ENCODE measurements around the gene CAPN11. TPM values are rescaled to one million over a fixed set of nuclear protein-coding genes. Genes with fewer than 3 reads are reported as not detected.
"Not testable (repeated sequence)": the region's sequence is repeated elsewhere in the genome, so short reads cannot be mapped to it uniquely, and the experiment has no call there.

Gene CAPN11
- total RNA-seq, 1 donor from 2014 or later: not detected

DNA sequence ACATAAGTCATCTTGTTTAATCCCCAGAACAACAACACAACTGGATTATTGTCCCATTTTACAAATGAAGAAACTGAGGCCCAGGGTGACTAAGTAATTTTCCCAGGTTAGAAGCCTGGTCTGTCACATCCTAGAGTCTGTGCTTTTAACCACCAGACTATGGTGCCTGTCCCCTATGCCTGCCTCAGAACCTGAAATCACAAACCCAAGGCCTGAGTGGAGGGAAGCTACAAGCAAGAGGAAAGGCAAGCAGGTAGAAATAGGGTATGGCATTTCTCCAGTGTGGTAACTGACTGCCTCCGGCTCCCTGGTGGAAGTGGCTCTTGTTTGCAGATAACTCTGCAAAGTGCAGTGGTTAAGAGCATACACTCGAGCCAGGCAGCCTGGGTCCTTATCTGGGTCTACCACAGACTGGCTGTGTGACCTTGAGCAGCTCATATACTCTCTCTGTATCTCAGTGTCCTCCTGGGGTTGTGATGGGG lies 28.7 kb upstream of the CAPN11 start:
- intact Hi-C loops (cut with micrococcal nuclease): loop anchor here (5.0 to 10.0 kb wide), 2 partner anchors 745 to 958 kb away; partner anchors contain the start of gene SRF

DNA sequence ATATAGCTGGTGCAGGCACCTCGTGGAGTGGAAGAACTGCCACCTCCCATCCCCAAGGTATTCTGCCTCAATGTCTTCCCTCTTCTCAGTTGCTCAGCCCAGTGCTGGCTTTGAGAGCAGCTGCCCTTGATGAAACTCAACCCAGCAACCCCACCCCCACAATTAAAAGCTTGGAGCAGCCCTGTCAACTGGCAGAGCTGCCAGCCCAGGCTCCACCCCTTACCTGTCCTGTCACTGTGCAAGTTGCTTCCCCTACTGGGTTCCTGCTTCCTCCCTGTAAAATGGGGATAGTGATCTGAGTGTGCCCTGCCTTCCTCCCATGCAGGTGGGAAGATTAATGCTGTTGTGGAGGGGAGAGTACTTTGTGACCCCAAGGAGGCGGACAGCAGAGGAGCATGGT lies 26.7 kb upstream of the CAPN11 start:
- intact Hi-C loops (cut with micrococcal nuclease): no loop called here

DNA sequence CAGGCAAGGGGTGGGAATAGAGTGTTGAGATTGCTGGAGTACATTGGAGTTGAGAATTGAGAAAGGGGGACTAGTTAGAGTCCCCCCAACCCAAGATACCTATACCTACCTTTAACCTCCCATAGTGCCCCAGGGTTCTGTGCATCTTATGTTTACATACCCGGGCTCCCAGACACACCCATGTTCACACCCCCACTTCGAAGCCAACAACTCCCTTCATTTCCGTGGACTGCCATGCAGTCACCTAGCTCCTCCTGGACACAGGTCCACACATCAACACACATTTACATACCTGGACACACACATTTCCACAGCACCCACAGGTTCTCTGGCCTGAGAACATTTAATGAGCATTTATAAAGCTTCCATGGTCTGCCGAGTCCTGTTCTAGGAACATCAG lies 26.1 kb upstream of the CAPN11 start:
- intact Hi-C loops (cut with micrococcal nuclease): no loop called here

DNA sequence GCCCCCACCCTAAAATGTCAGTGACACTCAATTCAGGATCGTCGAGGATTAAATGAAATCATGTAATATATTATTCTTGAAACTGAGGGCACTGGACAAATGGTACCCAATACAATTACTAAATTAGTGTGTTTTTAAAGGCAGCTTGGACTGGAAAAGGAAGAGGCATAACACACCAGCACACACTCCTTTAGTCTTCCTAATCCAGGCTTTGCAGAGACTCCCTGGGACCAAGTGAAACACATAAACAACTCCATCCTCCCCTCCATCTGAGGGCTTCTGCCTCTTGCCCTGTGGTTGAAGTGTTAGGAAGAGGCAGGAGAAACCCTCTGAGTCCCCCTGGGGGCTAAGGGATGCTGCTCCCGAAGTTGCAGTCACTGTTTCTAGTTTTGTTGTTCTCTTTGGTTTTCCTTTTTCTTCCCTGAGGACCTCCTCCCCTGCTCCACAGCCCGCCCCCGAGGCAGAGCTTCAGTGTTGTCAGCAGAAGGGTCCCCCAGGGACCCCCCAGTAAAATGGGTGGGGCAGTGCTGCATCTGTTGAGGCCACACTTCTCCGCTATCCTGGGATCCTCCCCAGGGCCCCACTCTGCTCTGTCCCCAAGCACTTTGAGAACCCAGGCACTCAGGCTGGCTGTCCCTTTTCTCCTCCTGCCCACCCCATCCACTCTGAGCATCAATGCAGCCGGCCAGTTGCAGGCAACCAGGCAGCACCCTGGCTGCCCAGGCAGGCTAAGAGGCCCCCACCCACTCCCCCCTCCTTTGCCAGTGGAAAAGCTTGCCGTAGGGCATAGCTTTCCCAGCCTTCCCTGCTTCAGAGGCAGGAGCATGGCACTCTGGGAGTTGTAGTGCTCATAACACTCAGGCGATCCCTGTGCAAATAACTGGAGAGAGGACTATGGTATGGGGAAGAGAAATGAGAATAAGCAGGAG lies 25.4 kb upstream of the CAPN11 start:
- intact Hi-C loops (cut with micrococcal nuclease): no loop called here

DNA sequence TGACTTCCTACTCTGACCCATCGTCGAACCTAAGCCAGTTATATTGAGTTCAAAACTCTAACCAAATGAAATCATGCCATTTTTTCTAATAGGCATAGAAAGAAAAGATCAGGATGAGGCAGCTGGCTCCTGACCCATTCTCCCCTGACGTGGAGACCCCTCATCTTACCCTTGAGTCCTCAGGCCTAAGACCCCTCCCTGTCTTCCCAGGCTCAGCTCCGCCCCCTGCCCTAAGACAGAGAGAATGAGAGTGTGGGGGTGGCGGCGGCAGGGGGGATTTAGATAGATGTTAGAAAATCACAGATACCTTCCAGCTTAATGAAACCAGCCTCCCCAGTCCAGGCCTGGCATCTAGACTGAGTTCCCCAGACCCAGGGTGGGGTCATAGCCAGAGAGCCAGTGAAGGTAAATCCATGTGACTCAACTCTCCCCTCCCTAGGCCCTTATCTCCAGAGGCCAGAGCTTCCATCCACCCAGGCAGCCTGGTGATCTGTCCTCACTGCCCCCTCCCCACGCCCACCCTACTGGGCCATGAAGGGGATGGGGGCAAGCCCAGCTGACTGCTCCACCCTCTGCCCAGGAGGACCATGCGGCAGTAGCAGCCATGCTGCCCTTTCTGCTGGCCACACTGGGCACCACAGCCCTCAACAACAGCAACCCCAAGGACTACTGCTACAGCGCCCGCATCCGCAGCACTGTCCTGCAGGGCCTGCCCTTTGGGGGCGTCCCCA lies 24.5 kb upstream of the CAPN11 start:
- intact Hi-C loops (cut with micrococcal nuclease): no loop called here

- intact Hi-C loops (cut with micrococcal nuclease): no loop called here
Measured at GRCh38 chr6:44135173-44135758, 23.4 kb upstream of the CAPN11 start.

GRCh38 chr6:44135875-44136274 lies 22.7 kb upstream of the CAPN11 start:
- intact Hi-C loops (cut with micrococcal nuclease): no loop called here

DNA sequence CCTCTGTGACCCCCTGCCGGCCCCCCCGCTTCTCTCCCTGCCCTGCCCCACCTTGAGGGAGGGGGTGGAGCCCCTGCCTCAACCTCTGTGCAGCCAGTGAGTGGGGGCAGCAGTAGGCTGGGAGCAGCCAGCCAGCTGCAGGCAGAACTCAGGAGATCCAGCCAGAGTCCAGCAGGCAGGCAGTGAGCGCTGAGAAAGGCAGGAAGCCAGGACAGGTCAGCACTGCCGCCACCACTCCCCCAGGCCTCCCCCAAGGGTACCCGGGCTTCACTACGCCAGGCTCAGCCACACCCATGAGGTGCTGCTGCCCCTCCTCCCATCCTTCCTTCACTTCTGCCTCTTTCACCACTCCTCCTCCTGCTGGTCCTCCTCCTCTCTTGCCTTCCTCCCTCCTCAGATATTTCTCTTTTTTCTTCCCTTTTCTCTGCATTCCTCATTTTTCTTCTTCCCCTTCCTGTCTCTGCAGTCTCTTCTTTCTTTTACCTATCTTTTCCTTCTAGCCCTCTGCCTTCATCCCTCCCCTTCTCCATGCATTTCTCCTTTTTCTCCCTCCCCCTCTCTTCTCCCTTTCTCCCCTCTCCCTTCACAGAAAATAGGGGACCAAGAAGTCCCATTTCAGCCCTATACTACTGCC lies 19.8 kb upstream of the CAPN11 start:
- intact Hi-C loops (cut with micrococcal nuclease): no loop called here

- intact Hi-C loops (cut with micrococcal nuclease): no loop called here
Measured at GRCh38 chr6:44139351-44139743, 19.3 kb upstream of the CAPN11 start.

DNA sequence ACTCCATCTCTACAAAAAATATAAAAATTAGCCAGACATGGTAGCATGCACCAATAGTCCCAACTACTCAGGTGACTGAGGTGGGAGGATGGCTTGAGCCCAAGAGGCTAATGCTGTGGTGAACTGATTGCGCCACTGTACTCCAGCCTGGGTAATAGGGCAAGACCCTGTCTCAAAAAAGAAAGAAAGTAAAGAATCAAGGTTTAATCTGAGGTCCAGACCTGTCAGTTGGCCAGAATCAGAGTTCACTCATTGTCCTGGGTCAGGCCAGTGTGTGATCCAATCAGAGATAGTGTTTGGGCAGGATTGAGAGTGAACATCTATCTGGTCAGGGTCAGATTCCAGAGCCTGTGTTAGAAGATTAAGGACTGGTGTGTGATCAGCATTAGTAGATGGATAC lies 15.8 kb upstream of the CAPN11 start:
- intact Hi-C loops (cut with micrococcal nuclease): no loop called here

- intact Hi-C loops (cut with micrococcal nuclease): no loop called here
Measured at GRCh38 chr6:44143731-44144130, 14.9 kb upstream of the CAPN11 start.

GRCh38 chr6:44144536-44144935 lies 14.1 kb upstream of the CAPN11 start:
- intact Hi-C loops (cut with micrococcal nuclease): not testable (repeated sequence)

DNA sequence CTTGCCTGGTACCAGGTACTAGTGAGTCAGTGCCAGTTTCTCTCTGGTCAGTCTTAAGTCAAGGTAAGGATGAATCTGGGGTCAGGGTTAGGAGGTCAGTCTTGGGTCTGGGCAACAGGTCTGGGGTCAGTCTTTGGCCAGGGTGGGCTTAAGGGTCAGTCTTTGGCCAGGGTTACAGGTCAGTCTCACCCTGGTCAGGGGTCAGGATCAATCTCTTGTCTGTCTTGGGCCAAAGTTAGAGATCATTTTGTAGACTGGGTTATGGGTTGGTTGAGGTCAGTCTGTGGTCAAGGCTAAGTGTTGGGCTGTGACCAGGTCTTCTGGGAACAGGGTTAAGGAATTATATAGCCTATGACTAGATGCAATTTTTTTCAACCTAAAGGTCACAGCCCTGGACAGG lies 12.8 kb upstream of the CAPN11 start:
- intact Hi-C loops (cut with micrococcal nuclease): no loop called here

DNA sequence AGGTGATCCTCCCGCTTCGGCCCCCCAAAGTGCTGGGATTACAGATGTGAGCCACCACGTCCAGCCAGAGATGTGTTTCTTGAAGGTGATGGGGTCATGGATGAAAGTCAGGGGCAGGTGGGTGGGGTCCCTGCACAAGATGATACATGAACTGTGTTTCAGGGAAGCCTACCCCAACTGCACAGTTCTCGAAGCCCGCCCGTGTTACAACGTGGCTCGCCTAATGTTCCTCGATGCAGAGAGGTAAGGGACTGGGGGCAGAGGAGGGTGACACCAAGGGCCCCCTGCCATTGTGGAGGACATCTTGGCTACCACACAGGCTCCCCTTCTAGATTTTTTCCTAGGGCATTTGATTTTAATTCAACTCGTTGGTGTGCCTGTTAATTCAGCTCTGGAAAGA lies 11.9 kb upstream of the CAPN11 start:
- intact Hi-C loops (cut with micrococcal nuclease): no loop called here

- intact Hi-C loops (cut with micrococcal nuclease): no loop called here
Measured at GRCh38 chr6:44147256-44147655, 11.4 kb upstream of the CAPN11 start.

DNA sequence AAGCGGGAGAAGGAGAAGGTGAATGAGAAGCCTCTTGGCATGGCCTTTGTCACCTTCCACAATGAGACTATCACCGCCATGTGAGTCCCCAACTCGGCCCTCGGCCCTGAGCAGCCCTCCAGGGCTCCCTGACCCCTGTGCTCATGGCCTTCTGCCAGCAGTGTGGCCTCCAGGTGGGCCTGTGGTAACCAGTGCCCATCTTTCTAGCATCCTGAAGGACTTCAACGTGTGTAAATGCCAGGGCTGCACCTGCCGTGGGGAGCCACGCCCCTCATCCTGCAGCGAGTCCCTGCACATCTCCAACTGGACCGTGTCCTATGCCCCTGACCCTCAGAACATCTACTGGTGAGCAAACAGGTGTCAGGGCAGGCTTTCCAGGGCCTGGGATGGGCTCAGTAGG lies 10.3 kb upstream of the CAPN11 start:
- intact Hi-C loops (cut with micrococcal nuclease): no loop called here

DNA sequence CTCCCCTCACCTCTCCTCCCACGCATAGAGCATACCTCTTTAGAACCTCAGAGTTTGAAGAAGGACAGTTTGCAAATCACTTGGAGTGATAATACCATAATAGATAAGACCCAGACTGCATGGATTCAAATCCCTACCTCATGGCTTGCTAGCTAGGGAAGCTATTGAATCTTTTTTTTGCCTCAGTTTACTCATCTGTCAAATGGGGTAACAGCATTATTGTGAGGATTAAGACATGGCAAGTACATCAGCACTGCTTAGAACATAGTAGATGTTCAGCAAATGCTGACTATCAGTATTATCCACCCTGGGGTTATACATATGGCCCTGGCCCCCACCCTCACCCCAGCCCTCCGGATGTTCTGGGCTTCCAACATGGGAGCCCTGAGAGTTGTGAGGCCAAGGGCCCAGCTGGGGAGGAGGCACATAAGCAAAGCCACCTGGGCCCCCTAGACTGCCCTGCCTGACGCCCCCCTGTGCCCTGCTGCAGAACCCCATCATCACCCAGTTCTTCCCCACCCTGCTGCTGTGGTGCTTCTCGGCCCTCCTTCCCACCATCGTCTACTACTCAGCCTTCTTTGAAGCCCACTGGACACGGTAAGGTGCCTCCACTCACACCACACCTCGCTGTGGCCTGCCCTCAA lies 9.1 kb upstream of the CAPN11 start:
- intact Hi-C loops (cut with micrococcal nuclease): loop anchor here (5.0 kb wide), 1 partner anchor 32 kb away; no protein-coding TSS in a partner anchor

GRCh38 chr6:44150317-44150917 lies 8.2 kb upstream of the CAPN11 start:
- intact Hi-C loops (cut with micrococcal nuclease): loop anchor here (5.0 kb wide), 1 partner anchor 33 kb away; no protein-coding TSS in a partner anchor

GRCh38 chr6:44151348-44152108 lies 7.1 kb upstream of the CAPN11 start:
- intact Hi-C loops (cut with micrococcal nuclease): loop anchor here (1.0 to 5.0 kb wide), 5 partner anchors 25 to 382 kb away; no protein-coding TSS in a partner anchor

DNA sequence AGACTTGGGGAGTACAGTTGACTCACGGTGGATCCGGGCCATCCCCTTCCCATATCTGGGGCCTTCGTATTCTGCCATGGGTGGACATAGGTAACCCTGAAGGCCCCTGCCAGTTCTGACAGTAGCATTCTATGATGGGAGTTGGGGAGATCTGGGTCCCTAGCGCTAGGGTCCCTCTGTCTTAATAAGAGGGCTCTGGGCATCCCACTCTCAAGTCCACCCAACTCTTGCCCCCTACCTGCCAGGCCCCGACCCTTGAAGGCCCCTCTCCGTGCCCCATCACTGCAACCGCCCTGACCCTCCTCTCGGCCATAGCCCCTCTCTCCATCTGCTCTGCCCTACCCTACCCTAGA lies 6.5 kb upstream of the CAPN11 start:
- intact Hi-C loops (cut with micrococcal nuclease): loop anchor here (1.0 to 5.0 kb wide), 4 partner anchors 26 to 186 kb away; no protein-coding TSS in a partner anchor

All from T-helper 1 cell treated with Interleukin-12 subunit alpha and Interleukin-12 subunit beta and Interleukin-4 antibody, amounts not matched to agents 30 ng/mL and 1 ng/mL, for 36 hours (primary cell).